ENCODE results near the gene AQP12A. TPM values are rescaled to one million over a fixed set of nuclear protein-coding genes. Genes with fewer than 3 reads are reported as not detected.
"Not testable (repeated sequence)": the region's sequence is repeated elsewhere in the genome, so short reads cannot be mapped to it uniquely, and the experiment has no call there.

AQP12A gene
- total and polyA plus RNA-seq, 8 donors = not detected

DNA sequence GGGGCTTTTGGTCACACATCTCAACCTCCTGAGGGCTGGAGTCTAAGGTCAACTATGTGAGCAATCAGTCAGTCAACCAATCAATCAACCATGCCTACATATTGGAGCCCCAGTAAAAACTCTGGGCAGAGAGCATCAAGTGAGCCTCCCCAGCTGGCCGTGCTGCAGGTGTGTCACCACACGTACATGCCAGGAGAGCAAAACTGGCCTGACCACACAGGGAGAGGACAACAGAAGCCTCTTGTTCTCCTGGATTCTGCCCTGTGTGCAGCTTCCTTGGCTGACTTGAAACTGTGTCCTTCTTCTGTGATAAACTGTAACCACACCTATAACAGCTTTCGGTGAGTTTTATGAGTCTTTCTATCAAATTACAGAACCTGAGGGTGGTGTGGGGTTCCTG, 40.5 kb upstream of the AQP12A start:
- peaks cover 0 to 88% (median 34%) of the 10 kb centered on the region in 3 donors for H3K27me3 ChIP-seq
- no peaks in the 10 kb centered on the region for H3K36me3 ChIP-seq
- no peaks in the 10 kb centered on the region for H3K9me3 ChIP-seq
- TF ChIP-seq POLR2A (IDR thresholded peaks at IDR 0.05) (no peak), POLR2AphosphoS5 (IDR thresholded peaks at IDR 0.05) (no peak), EP300 (IDR thresholded peaks at IDR 0.05) (no peak)
- TF ChIP-seq, protein P1, sequence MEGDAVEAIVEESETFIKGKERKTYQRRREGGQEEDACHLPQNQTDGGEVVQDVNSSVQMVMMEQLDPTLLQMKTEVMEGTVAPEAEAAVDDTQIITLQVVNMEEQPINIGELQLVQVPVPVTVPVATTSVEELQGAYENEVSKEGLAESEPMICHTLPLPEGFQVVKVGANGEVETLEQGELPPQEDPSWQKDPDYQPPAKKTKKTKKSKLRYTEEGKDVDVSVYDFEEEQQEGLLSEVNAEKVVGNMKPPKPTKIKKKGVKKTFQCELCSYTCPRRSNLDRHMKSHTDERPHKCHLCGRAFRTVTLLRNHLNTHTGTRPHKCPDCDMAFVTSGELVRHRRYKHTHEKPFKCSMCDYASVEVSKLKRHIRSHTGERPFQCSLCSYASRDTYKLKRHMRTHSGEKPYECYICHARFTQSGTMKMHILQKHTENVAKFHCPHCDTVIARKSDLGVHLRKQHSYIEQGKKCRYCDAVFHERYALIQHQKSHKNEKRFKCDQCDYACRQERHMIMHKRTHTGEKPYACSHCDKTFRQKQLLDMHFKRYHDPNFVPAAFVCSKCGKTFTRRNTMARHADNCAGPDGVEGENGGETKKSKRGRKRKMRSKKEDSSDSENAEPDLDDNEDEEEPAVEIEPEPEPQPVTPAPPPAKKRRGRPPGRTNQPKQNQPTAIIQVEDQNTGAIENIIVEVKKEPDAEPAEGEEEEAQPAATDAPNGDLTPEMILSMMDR (IDR thresholded peaks at IDR 0.05) = no peak
- no peaks in the 10 kb centered on the region for H3K4me1 ChIP-seq
- no peak overlapping the region for H3K27ac ChIP-seq
- no peak overlapping the region for H3K4me3 ChIP-seq
- intact Hi-C loops (cut with DNase I; ENCODE audit: low total_unique reads) = no loop called here
- no peak for DNase-seq
- 64 to 91% (median 71%) methylated on average over 3 of the region's 3 CpGs for WGBS, 5 donors

DNA sequence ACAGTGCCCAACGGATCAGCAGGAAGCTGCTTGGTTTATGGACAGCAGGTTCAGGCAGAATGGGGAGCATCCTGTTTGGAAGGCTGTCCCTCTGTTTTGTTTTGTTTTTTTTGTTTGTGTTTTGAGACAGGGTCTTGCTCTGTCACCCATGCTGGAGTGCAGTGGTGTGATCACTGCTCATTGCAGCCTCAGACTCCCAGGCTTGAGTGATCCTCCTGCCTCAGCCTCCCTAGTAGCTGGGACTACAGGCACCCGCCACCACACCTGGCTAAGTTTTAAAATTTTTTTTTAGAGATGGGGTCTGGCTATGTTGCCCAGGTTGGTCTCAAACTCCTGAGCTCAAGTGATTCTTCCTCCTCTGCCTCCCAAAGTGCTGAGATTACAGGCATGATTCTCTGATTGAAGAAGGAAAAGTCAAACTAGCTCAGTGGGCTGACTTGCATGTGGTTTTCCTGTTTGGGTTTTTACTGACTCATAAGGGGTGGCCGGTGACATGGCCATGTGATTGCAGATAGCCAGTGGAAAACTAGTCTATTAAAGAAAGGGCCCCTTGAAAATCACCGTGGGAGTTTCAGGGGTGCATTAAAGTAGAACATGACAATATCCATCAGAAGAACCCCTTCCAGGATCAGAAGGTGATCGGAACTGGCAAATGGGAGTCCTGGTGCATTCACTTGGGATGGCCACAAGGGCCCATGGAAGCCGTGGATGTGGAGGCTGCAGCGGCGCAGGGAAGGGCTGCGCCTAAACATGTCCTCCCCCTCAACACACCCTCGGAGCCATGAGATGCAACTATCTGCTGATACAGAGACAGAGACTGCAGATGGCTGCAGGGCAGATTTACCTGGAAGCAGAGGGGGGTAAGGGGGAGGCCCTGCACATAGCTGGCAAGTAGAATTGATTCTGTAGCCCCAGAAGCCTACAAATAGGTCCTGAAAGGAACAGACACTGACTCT, 35.5 kb upstream of the AQP12A start:
- no peak overlapping the region for H3K4me3 ChIP-seq
- H3K36me3 ChIP-seq = no peaks in the 10 kb centered on the region
- intact Hi-C loops (cut with DNase I; ENCODE audit: low total_unique reads) = no loop called here
- no peaks in the 10 kb centered on the region for H3K9me3 ChIP-seq
- no peak overlapping the region for H3K27ac ChIP-seq
- TF ChIP-seq, protein P1 (IDR thresholded peaks at IDR 0.05) = no peak
- no peak for DNase-seq
- H3K4me1 ChIP-seq = no peaks in the 10 kb centered on the region
- 67 to 76% (median 74%) methylated on average over 10 of the region's 10 CpGs for WGBS, 5 donors
- H3K27me3 ChIP-seq = peaks cover 0 to 61% (median 17%) of the 10 kb centered on the region in 3 donors

GRCh38 chr2:240659883-240660282, 31.8 kb upstream of the AQP12A start:
- H3K4me1 ChIP-seq; H3K4me3 ChIP-seq; DNase-seq; intact Hi-C loops (cut with DNase I; ENCODE audit: low total_unique reads); H3K36me3 ChIP-seq; H3K27ac ChIP-seq: not testable (repeated sequence)
- WGBS, 5 donors = 83 to 94% (median 90%) methylated on average over 7 of the region's 7 CpGs
- peaks cover 0 to 11% (median 9%) of the 10 kb centered on the region in 4 donors for H3K9me3 ChIP-seq
- peaks cover 0 to 49% (median 7%) of the 10 kb centered on the region in 3 donors for H3K27me3 ChIP-seq

GRCh38 chr2:240662681-240663080, 29.0 kb upstream of the AQP12A start:
- no peak overlapping the region for H3K4me3 ChIP-seq
- H3K27ac ChIP-seq = no peak overlapping the region
- H3K9me3 ChIP-seq = peaks cover 0 to 17% (median 11%) of the 10 kb centered on the region in 4 donors
- H3K4me1 ChIP-seq = no peaks in the 10 kb centered on the region
- no peaks in the 10 kb centered on the region for H3K36me3 ChIP-seq
- no peak for DNase-seq
- intact Hi-C loops (cut with DNase I; ENCODE audit: low total_unique reads) = no loop called here
- WGBS, 5 donors = 74 to 85% (median 79%) methylated on average over 3 of the region's 3 CpGs
- TF ChIP-seq POLR2A (IDR thresholded peaks at IDR 0.05) (no peak), EP300 (IDR thresholded peaks at IDR 0.05) (no peak), POLR2AphosphoS5 (IDR thresholded peaks at IDR 0.05) (no peak)
- TF ChIP-seq, protein P1 (IDR thresholded peaks at IDR 0.05) = no peak
- peaks cover 0 to 28% (median 0%) of the 10 kb centered on the region in 3 donors for H3K27me3 ChIP-seq

Measured in stomach (tissue), 9 donors.